ENCODE measurements around the gene CEP57L1. TPM values are rescaled to one million over a fixed set of nuclear protein-coding genes. Genes with fewer than 3 reads are reported as not detected.

CEP57L1 gene
- total and polyA plus RNA-seq, 2 experiments from 2014 or later, result 17.1 to 20.2 TPM

- Histone ChIP-seq H3K9me2 (ENCODE audit: insufficient read depth) (no peaks in the 10 kb centered on the region), H3K27me3 (ENCODE audit: insufficient read depth) (no peaks in the 10 kb centered on the region), H2AFZ (no peak overlapping the region), H3K4me2 (no peak overlapping the region), H3K27ac (ENCODE audit: low read depth) (no peak overlapping the region), H3K36me3 (ENCODE audit: insufficient read depth) (no peaks in the 10 kb centered on the region), H3F3A (replicated peaks; ENCODE audit: low read depth) (no peaks in the 10 kb centered on the region), H3K4me3 (no peak overlapping the region), H4K20me1 (replicated peaks; ENCODE audit: insufficient read depth) (no peaks in the 10 kb centered on the region), H3K79me2 (replicated peaks; ENCODE audit: insufficient read depth) (no peaks in the 10 kb centered on the region), H3K4me1 (ENCODE audit: insufficient read depth) (no peaks in the 10 kb centered on the region)
- Mint-ChIP-seq H3K36me3 (ENCODE audit: low read depth) (no peaks in the 10 kb centered on the region), H3K27me3 (ENCODE audit: insufficient read depth, low read depth, poor library complexity) (no peaks in the 10 kb centered on the region), H3K9me3 (no peaks in the 10 kb centered on the region), H3K27ac (no peak overlapping the region), H3K4me1 (peaks cover 5% of the 10 kb centered on the region; the same call in 2 of the 3 replicates), H3K4me3 (no peak overlapping the region)
- DNase-seq (ENCODE audit: low spot score) (no peak), ATAC-seq (no peak)
- TF ChIP-seq STAT1 (IDR thresholded peaks at IDR 0.05; ENCODE audit: unreplicated experiment) (no peak), EZH2phosphoT487 (IDR thresholded peaks at IDR 0.05; ENCODE audit: unreplicated experiment) (no peak), CTCF (conservative IDR thresholded peaks at IDR 0.05; ENCODE audit: low read depth in 2 of 2) (no peak), POLR2AphosphoS5 (IDR thresholded peaks at IDR 0.05; ENCODE audit: low read depth) (no peak), EZH2 (IDR thresholded peaks at IDR 0.05; ENCODE audit: low read depth, unreplicated experiment) (no peak), ZNF331 (CRISPR knock-in tag; IDR thresholded peaks at IDR 0.05; ENCODE audit: low read depth) (no peak), JUNB (IDR thresholded peaks at IDR 0.05; ENCODE audit: unreplicated experiment) (no peak), CREB1 (CRISPR knock-in tag; IDR thresholded peaks at IDR 0.05; ENCODE audit: low read depth) (no peak), ZNF114 (CRISPR knock-in tag; IDR thresholded peaks at IDR 0.05) (no peak), ZNF462 (CRISPR knock-in tag; IDR thresholded peaks at IDR 0.05) (no peak), NANOG (IDR thresholded peaks at IDR 0.05; ENCODE audit: borderline replicate concordance) (no peak)
- TF ChIP-seq, protein P1, sequence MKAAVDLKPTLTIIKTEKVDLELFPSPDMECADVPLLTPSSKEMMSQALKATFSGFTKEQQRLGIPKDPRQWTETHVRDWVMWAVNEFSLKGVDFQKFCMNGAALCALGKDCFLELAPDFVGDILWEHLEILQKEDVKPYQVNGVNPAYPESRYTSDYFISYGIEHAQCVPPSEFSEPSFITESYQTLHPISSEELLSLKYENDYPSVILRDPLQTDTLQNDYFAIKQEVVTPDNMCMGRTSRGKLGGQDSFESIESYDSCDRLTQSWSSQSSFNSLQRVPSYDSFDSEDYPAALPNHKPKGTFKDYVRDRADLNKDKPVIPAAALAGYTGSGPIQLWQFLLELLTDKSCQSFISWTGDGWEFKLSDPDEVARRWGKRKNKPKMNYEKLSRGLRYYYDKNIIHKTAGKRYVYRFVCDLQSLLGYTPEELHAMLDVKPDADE (IDR thresholded peaks at IDR 0.05), result no peak
- TF ChIP-seq, protein P2, sequence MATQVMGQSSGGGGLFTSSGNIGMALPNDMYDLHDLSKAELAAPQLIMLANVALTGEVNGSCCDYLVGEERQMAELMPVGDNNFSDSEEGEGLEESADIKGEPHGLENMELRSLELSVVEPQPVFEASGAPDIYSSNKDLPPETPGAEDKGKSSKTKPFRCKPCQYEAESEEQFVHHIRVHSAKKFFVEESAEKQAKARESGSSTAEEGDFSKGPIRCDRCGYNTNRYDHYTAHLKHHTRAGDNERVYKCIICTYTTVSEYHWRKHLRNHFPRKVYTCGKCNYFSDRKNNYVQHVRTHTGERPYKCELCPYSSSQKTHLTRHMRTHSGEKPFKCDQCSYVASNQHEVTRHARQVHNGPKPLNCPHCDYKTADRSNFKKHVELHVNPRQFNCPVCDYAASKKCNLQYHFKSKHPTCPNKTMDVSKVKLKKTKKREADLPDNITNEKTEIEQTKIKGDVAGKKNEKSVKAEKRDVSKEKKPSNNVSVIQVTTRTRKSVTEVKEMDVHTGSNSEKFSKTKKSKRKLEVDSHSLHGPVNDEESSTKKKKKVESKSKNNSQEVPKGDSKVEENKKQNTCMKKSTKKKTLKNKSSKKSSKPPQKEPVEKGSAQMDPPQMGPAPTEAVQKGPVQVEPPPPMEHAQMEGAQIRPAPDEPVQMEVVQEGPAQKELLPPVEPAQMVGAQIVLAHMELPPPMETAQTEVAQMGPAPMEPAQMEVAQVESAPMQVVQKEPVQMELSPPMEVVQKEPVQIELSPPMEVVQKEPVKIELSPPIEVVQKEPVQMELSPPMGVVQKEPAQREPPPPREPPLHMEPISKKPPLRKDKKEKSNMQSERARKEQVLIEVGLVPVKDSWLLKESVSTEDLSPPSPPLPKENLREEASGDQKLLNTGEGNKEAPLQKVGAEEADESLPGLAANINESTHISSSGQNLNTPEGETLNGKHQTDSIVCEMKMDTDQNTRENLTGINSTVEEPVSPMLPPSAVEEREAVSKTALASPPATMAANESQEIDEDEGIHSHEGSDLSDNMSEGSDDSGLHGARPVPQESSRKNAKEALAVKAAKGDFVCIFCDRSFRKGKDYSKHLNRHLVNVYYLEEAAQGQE (IDR thresholded peaks at IDR 0.05; ENCODE audit: unreplicated experiment), result no peak
Observed at GRCh38 chr6:109074133-109074415, 21.2 kb upstream of the CEP57L1 start.

Data from GM23338 (cell line).